OCI-LY7 (cell line): ENCODE measurements around the gene SLX4IP.

Experiments used
- CTCF ChIP-seq: fragments of 200-600 bp; sonication (generic); conservative IDR thresholded peaks from 2 replicates; pipeline ENCODE4 v1.5.1; 2014; ENCODE audit warnings: mild to moderate bottlenecking, antibody characterized with exemption, low read length, moderate library complexity, mixed read lengths
- EZH2phosphoT487 ChIP-seq: fragments of 200-600 bp; sonication (generic); IDR thresholded peaks from 2 replicates; pipeline ENCODE4 v1.6.1; 2018; ENCODE audit warnings: low read depth, borderline replicate concordance, mild to moderate bottlenecking, mixed run types, antibody characterized with exemption, low read length, moderate library complexity, mixed read lengths

DNA sequence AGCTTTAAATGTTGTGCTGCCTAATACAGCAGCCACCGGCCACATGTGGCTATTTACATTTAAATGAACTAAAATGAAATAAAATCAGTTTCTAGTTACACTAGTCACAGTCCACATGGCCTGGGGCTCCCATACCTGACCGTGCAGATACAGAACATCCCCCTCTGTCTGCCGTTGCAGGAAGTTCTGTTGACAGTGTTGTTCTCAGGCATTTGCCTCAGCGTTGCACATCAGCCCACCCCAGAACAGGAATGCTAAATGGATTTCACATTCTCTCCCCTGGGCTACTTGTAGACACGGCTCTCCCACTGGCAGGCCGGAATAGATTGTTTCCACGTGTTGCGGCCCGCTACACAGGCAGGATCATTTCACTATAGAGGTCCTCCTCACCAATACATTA is 212.4 kb downstream of the SLX4IP start:
- peak; percentile 41; the same call in 1 of the 2 replicates for TF ChIP-seq CTCF
- TF ChIP-seq EZH2phosphoT487 = no peak
